Stimulated activated effector memory CD8-positive, alpha-beta T cell treated with anti-CD3 and anti-CD28 coated beads, Interleukin-12 subunit alpha, Interleukin-12 subunit beta, amount 100 ng/mL, for 72 hours (primary cell): ENCODE measurements around the gene GDPGP1.
"Not testable (repeated sequence)": the region's sequence is repeated elsewhere in the genome, so short reads cannot be mapped to it uniquely, and the experiment has no call there.

Experiments used
- ATAC-seq: fragments of 150-1000 bp; cut with Tn5 transposase; 2 replicates; pipeline ENCODE4 v1.10.0; 2021
- DNase-seq, 2 donors: peaks; one replicate each; pipeline ENCODE4 v3.0.0; 2021 to 2022; ENCODE audit warnings: low spot score in 2 of 2
- H3K27ac Mint-ChIP-seq: one replicate; pipeline ENCODE4 v1.8.0; 2022; ENCODE audit warnings: mild to moderate bottlenecking, mixed read lengths
- H3K36me3 Mint-ChIP-seq: one replicate; pipeline ENCODE4 v1.8.0; 2022; ENCODE audit warnings: mild to moderate bottlenecking, mixed read lengths
- H3K4me1 Mint-ChIP-seq: one replicate; pipeline ENCODE4 v1.8.0; 2022; ENCODE audit warnings: mixed read lengths
- H3K4me3 Mint-ChIP-seq: one replicate; pipeline ENCODE4 v1.8.0; 2022; ENCODE audit warnings: mild to moderate bottlenecking, mixed read lengths
- H3K9me3 Mint-ChIP-seq: one replicate; pipeline ENCODE4 v1.8.0; 2022; ENCODE audit warnings: mixed read lengths

Gene GDPGP1

DNA sequence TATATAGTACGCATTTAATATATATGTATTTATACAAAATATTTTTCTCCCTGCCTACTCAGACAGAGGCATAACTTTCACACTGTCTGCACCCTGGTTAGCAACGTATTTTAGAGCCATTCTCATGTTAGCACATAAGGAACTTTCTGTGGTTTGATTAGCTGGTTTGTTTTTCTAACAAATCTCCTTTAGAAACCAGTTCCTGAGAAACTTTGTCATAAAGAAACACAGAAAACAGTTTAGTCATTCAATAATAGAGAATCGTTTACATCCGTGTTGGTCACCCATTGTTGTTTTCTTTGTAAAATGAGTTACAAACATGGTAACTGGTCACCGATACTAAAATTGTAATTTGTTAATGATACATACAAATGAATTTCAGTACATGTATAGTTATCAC, 25.5 kb downstream of the GDPGP1 start:
- Mint-ChIP-seq H3K9me3 (no peaks in the 10 kb centered on the region), H3K4me3 (peak overlapping the region; percentile 20), H3K36me3 (no peaks in the 10 kb centered on the region), H3K27ac (peak overlapping the region; percentile 85), H3K4me1 (peaks cover 31% of the 10 kb centered on the region)
- DNase-seq = no peak
- peak; percentile 94 for ATAC-seq

DNA sequence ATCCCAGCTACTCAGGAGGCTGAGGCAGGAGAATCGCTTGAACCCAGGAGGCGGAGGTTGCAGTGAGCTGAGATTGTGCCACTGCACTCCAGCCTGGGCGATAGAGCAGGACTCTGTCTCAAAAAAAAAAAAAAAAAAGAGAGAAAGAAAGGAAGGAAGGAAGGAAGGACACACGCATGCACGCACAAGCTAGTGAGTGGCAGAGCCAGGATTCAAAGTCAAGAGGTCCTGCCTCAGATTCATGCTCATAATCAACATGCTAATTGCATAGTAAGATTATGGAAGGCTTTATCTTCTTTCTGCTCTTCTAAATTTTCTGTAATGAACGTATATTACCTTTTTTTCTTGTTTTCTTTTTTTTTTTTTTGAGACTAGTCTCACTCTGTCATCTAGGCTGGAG, 26.7 kb downstream of the GDPGP1 start:
- Mint-ChIP-seq H3K4me1 (peaks cover 38% of the 10 kb centered on the region), H3K36me3 (peaks cover 11% of the 10 kb centered on the region)
- not testable (repeated sequence) for H3K27ac Mint-ChIP-seq, DNase-seq, H3K4me3 Mint-ChIP-seq, ATAC-seq, H3K9me3 Mint-ChIP-seq

DNA sequence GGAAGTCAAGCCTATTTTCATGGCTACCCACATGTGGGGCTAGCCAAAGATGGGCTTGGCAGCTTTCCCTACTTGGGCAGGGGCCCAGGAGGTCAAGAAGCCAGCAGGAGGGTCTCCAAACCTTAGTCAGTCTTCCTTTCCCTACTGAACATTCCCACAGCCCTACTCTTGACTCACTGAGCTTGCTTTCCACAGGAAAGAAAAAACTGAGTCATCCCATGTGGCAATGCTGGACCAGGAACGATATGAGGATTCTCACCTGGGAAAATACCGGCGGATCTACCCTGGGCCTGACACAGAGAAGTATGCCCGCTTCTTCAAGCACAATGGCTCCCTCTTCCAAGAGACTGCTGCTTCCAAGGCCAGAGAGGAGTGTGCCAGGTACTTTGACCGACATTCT, 27.8 kb downstream of the GDPGP1 start:
- Mint-ChIP-seq H3K36me3 (peaks cover 22% of the 10 kb centered on the region), H3K4me3 (no peak overlapping the region), H3K27ac (no peak overlapping the region), H3K4me1 (peaks cover 33% of the 10 kb centered on the region), H3K9me3 (no peaks in the 10 kb centered on the region)
- DNase-seq (no peak), ATAC-seq (no peak)

DNA sequence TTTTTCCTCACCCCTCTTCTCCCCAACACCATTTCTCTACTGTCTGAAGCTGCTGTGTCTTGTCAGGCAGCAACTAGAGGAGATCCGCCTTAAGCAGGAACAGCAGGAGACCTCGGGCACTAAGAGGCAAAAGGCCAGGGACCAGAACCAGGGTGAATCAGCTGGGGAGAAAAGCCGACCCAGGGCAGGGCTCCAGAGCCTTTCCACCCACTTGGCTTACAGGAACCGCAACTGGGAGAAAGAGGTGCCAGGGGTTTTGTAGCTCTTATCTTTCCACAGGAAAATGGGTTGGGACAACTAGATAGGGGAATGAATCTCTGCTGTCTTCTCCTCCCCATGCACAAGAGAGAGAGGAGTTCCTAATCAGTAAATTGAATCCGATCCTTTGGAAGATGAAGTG, 28.4 kb downstream of the GDPGP1 start:
- Mint-ChIP-seq H3K9me3 (no peaks in the 10 kb centered on the region), H3K27ac (peak overlapping the region; percentile 1)

DNA sequence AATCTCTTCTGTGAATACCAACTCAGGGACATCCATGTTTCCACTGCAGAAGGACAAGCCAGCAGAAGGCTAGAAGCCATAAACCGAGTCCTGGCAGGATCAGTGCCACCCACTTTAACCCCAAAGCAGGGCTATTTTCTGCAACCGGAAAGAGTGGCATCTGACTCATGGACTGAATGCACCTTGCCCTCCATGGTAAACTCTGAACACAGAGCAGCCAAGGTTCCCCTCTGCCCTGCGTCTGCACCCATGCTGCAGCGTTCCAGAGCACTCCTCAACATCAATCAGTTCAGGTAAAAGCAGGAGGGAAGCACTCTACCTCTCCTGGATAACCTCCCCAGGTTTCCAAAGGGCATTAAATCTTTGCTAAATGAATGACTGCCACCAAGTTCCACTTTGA, 30.7 kb downstream of the GDPGP1 start:
- peak; percentile 72 for ATAC-seq
- Mint-ChIP-seq H3K27ac (peak overlapping the region; percentile 96), H3K4me3 (peak overlapping the region; percentile 98), H3K36me3 (peaks cover 51% of the 10 kb centered on the region), H3K4me1 (peaks cover 52% of the 10 kb centered on the region), H3K9me3 (no peaks in the 10 kb centered on the region)
- peak; percentile 18 to 66 for DNase-seq

More for the DNA sequence above, 28.4 kb downstream of the GDPGP1 start:
- H3K4me3 Mint-ChIP-seq = no peak overlapping the region
- ATAC-seq = no peak
- H3K4me1 Mint-ChIP-seq = peaks cover 38% of the 10 kb centered on the region
- DNase-seq = no peak
- peaks cover 28% of the 10 kb centered on the region for H3K36me3 Mint-ChIP-seq

DNA sequence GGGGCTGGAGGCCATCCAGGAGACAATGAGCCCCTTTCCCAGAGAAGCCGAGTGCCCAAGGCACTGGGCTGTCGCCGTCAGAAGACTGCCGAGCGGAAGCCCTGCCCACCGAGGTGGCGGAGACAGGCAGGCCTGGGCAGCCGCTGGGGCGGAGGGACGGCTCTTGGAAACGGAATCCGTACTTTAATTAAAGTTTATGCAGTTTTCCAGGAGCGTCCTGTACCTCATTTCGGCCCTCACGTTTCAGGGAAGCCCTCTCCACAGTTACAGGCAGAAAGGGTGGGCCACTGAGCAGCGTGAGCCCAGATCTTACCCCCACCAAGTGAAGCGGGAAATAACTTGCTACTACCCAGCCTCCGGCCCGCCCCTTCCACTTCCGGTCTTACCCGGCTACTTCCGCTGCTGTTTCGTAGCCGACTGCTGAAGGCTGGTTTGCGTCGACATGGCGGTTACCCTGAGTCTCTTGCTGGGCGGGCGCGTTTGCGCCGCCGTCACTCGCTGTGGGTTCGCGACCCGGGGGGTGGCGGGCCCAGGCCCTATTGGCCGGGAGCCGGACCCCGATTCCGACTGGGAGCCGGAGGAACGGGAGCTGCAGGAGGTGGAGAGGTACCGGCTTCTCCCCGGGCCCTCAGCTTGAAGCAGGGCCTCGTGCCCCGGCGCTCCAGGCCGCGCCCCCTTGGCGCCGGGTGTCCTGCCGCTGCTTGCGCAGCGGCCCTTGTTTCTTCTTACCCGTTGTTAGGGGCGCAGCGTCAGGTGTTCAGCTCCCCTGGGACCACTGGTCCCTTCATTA, 31.5 kb downstream of the GDPGP1 start, which contains the start of gene NGRN:
Gene NGRN (plus strand): TSS at position 402 of the 790 bp plus-strand sequence. CDS start 41 bp downstream, at position 443.
- ATAC-seq = peak; percentile 92
- peak within 1 kb of the TSS; percentile 98 for H3K4me3 Mint-ChIP-seq
- DNase-seq = peak; percentile 74 to 97
- peak within 1 kb of the TSS; percentile 96 for H3K27ac Mint-ChIP-seq
- H3K9me3 Mint-ChIP-seq = no peaks in the 10 kb centered on the region
- H3K4me1 Mint-ChIP-seq = peaks cover 56% of the 10 kb centered on the region
- H3K36me3 Mint-ChIP-seq = peaks cover 59% of the 10 kb centered on the region

DNA sequence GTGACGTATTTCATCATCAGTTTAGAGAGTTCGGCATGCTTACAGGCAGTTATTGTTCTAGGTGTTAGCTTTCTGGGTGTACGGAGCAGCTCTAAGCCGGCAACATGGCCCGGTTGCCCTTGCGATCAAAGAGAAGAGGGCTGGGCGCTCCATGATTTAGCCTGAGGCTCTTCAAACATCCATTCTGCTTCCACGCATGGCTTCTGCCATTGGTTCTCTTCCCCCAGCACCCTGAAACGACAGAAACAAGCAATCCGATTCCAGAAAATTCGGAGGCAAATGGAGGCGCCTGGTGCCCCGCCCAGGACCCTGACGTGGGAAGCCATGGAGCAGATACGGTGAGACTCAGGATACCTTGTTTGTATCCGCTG, 32.0 kb downstream of the GDPGP1 start:
- peak; percentile 38 for ATAC-seq
- Mint-ChIP-seq H3K36me3 (peaks cover 64% of the 10 kb centered on the region), H3K4me1 (peaks cover 62% of the 10 kb centered on the region), H3K4me3 (peak overlapping the region; percentile 98), H3K9me3 (no peaks in the 10 kb centered on the region), H3K27ac (peak overlapping the region; percentile 96)
- DNase-seq = peak in 1 of 2 donors; percentile 8

DNA sequence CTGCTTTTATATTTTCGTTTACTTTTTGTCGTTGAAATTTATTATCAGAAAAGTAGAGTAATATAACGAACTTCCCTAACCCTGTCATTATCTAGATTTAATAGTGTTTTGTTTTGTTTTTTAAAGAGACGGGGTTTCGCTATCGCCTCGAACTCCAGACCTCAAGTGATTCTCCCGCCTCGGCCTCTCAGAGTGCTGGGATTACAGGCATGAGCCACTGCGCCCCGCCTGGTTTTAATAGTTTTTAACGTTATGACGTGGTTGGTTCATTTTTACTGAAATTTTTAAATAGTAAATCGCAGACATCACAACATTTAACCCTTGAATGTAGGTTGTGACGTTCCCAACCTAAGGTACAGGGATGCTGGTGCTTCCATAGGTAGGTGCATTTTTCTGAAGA, 32.5 kb downstream of the GDPGP1 start:
- peak overlapping the region; percentile 96 for H3K27ac Mint-ChIP-seq
- ATAC-seq = no peak
- peaks cover 66% of the 10 kb centered on the region for H3K4me1 Mint-ChIP-seq
- H3K9me3 Mint-ChIP-seq = no peaks in the 10 kb centered on the region
- no peak for DNase-seq
- H3K36me3 Mint-ChIP-seq = peaks cover 69% of the 10 kb centered on the region
- H3K4me3 Mint-ChIP-seq = peak overlapping the region; percentile 98

DNA sequence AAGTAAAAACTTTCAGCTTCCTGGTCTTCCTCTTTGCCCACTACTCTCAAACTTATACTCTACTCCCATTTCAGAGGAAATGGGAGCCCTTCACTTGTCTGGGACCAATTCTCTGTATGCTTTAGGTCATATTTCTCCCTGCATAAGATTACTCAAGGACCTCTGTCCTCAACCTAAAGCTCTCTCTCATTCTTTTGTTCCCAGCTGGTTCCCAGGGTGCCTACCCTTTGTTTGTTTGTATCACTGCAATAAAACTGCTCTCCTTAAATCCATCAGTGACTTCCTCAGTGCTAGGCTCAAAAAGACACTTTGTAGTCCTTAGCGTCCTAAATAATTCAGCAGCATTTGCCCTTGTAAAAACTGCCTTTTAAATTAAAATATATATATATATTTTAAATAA, 34.4 kb downstream of the GDPGP1 start:
- DNase-seq (no peak), ATAC-seq (no peak)
- H3K36me3 Mint-ChIP-seq = peaks cover 88% of the 10 kb centered on the region
- peak overlapping the region; percentile 17 for H3K27ac Mint-ChIP-seq
- H3K9me3 Mint-ChIP-seq = no peaks in the 10 kb centered on the region
- H3K4me3 Mint-ChIP-seq = peak overlapping the region; percentile 98
- H3K4me1 Mint-ChIP-seq = peaks cover 65% of the 10 kb centered on the region

DNA sequence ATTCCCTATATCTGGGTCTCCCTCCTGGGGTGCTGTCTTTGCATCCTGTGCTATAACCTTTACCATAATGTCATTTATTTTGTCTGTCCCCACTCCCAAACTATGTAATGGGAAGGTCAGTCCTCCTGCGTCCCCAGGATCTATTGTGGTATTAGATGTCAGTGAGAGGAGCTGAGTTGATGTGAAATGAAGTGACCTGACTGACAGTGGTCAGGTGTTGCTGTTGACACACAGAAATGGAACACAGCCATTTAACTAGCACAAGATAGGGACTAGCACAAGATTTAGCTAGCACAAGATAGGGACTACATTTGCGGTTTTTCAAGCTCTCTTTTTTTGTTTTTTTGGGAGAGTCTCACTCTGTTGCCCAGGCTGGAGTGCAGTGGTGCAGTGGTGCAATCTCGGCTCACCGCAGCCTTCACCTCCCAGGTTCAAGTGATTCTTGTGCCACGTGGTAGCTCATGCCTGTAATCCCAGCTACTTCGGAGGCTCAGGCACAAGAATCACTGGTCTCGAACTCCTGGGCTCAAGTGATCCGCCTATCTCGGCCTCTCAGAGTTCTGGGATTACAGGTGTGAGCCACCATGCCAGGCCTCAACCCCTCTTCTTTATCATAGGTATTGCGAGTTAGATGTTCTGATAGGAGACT, 36.6 kb downstream of the GDPGP1 start:
- H3K4me1 Mint-ChIP-seq = peaks cover 54% of the 10 kb centered on the region

DNA sequence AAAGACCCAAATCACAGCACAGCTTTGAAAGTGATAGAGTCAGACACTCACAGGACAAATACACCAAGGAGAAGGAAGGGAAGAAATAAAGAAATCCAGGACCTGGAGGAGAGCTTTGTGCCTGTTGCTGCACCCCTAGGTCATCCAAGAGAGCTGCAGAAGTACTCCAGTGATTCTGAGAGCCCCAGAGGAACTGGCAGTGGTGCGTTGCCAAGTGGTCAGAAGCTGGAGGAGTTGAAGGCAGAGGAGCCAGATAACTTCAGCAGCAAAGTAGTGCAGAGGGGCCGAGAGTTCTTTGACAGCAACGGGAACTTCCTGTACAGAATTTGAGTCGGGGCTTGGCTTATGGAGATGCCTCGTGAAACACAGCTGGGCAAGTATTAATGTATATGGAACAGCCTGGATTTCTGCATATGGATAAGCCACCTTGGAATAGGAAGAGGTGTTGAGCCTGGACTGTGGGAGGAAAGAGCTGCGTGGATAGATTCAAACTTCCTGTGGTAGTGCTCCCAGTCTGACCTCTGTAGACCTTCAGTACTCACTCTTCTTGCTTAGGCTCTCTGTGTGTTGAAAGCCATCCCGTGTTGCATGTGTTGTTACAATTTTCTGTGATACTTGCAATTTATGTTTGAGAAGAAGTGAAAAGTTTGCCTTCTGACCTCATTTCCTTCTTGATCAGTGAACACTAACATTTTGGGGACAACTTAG, 37.6 kb downstream of the GDPGP1 start:
- DNase-seq (no peak), ATAC-seq (no peak)
- peak overlapping the region; percentile 82 for H3K27ac Mint-ChIP-seq
- peaks cover 97% of the 10 kb centered on the region for H3K36me3 Mint-ChIP-seq
- H3K4me3 Mint-ChIP-seq = no peak overlapping the region
- H3K4me1 Mint-ChIP-seq = peaks cover 54% of the 10 kb centered on the region
- H3K9me3 Mint-ChIP-seq = no peaks in the 10 kb centered on the region

More for the DNA sequence above, 36.6 kb downstream of the GDPGP1 start:
- H3K4me3 Mint-ChIP-seq = no peak overlapping the region
- peaks cover 100% of the 10 kb centered on the region for H3K36me3 Mint-ChIP-seq
- peak overlapping the region; percentile 82 for H3K27ac Mint-ChIP-seq
- H3K9me3 Mint-ChIP-seq = no peaks in the 10 kb centered on the region
- ATAC-seq (no peak), DNase-seq (no peak)

DNA sequence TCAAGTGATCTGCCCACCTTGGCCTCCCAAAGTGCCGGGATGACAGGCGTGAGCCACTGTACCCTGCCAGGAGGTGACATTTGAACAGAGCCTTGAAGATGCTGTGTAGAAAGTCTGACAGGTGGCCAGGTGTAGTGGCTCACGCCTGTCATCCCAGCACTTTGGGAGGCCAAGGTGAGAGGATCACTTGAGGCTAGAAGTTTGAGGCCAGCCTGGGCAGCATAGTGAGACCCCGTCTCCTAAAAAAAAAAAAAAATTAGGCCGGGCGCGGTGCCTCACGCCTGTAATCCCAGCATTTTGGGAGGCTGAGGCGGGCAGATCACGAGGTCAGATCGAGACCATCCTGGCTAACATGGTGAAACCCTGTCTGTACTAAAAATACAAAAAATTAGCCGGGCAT, 44.5 kb downstream of the GDPGP1 start:
- not testable (repeated sequence) for ATAC-seq, H3K27ac Mint-ChIP-seq, DNase-seq, H3K4me3 Mint-ChIP-seq, H3K4me1 Mint-ChIP-seq, H3K9me3 Mint-ChIP-seq
- H3K36me3 Mint-ChIP-seq = peaks cover 28% of the 10 kb centered on the region

DNA sequence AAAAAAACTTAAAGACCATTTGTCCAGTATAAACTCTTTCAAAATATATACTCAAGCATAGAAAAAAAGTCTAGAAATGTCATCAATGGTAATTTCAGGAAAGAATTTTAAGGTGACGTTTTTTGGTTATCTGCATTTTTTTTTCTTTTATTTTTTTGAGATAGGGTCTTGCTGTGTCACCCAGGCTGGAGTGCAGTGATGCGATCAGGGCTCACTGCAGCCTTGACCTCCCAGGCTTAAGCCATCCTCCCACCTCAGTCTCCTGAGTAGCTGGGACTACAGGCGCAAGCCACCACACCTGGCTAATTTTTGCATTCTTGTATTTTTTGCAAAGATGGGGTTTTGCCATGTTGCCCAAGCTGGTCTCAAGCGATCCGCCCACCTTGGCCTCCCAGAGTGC, 46.7 kb downstream of the GDPGP1 start:
- not testable (repeated sequence) for H3K27ac Mint-ChIP-seq, H3K4me1 Mint-ChIP-seq, H3K36me3 Mint-ChIP-seq, H3K9me3 Mint-ChIP-seq, DNase-seq, ATAC-seq, H3K4me3 Mint-ChIP-seq

DNA sequence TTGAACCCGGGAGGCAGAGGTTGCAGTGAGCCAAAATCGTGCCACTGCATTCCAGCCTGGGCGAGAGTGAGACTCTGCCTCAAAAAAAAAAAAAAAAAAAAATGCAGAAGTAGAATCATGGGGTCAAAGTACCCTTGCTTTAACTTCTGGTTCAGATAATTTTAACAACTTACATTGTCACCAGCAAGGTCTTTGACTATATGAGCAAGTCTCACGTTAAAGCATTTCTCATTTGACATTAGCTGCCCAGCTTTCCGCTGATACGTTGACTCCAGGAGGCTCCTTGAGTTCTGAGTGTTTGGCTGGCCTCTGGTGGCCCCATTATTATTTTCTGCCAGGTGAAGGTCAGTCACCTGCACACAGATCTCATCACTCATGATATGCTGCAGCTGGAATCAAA, 47.6 kb downstream of the GDPGP1 start:
- not testable (repeated sequence) for DNase-seq, H3K27ac Mint-ChIP-seq, H3K9me3 Mint-ChIP-seq, H3K4me3 Mint-ChIP-seq, ATAC-seq, H3K36me3 Mint-ChIP-seq, H3K4me1 Mint-ChIP-seq

DNA sequence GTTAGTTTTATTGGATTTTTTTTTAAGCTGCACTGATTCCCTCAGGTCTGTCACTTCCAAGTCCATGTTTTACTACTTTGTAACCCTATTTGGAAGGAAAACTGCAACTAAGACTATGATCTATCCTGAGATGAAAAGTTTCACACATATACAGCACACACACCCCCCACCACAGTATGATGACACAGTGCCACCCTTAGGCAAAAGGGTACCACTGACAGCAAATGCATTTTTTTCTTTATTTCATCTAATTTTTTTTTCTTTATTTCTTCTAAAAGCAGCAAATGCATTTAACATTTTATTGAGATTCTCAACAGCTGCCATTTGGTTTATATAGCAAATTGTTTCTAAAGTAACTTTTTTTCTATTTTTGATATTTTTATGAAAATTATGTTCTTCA, 52.7 kb downstream of the GDPGP1 start:
- no peak overlapping the region for H3K27ac Mint-ChIP-seq
- H3K9me3 Mint-ChIP-seq = no peaks in the 10 kb centered on the region
- no peaks in the 10 kb centered on the region for H3K4me1 Mint-ChIP-seq
- no peaks in the 10 kb centered on the region for H3K36me3 Mint-ChIP-seq
- ATAC-seq (peak; percentile 64), DNase-seq (no peak)
- H3K4me3 Mint-ChIP-seq = no peak overlapping the region
